Spleen (tissue), 11 donors: ENCODE data around the gene DPH3. TPM values are rescaled to one million over a fixed set of nuclear protein-coding genes. Genes with fewer than 3 reads are reported as not detected.
A peak's percentile ranks its signal among the peaks of the same experiment; 100 is the strongest.

Experiments
- DNase-seq: peaks from one replicate; pipeline ENCODE4 v3.0.0-alpha.2; 2020
- H3K27ac ChIP-seq, 8 donors: fragments of 200-600 bp; sonication (generic) in 7 of 8; 1 replicate in 4 of 8; 2 replicates in 4 of 8; pipeline versions ENCODE4 v1.5.0 to v1.8.0; 2016 to 2021; ENCODE audit warnings: inconsistent platforms in 4 of 8, mild to moderate bottlenecking in 4 of 8, moderate library complexity in 1 of 8
- H3K27me3 ChIP-seq, 7 donors: fragments of 200-600 bp; sonication (generic) in 6 of 7; replicated peaks in 1 of 7; 1 replicate in 4 of 7; 2 replicates in 3 of 7; pipeline versions ENCODE4 v1.5.0 to v1.8.0; 2016 to 2021; ENCODE audit warnings: inconsistent platforms in 3 of 7, mild to moderate bottlenecking in 1 of 7
- H3K36me3 ChIP-seq, 6 donors: fragments of 200-600 bp; sonication (generic) in 5 of 6; 1 replicate in 4 of 6; 2 replicates in 2 of 6; pipeline versions ENCODE4 v1.5.0 to v1.8.0; 2016 to 2021; ENCODE audit warnings: inconsistent platforms in 2 of 6
- H3K4me1 ChIP-seq, 6 donors: fragments of 200-600 bp; sonication (generic) in 5 of 6; 1 replicate in 3 of 6; 2 replicates in 3 of 6; pipeline versions ENCODE4 v1.5.0 to v1.8.0; 2016 to 2021; ENCODE audit warnings: inconsistent platforms in 3 of 6
- H3K4me3 ChIP-seq, 8 donors: fragments of 200-600 bp; sonication (generic) in 7 of 8; 1 replicate in 4 of 8; 2 replicates in 4 of 8; pipeline versions ENCODE4 v1.5.0 to v1.8.0; 2016 to 2021; ENCODE audit warnings: inconsistent platforms in 4 of 8, mild to moderate bottlenecking in 4 of 8, moderate library complexity in 2 of 8
- H3K9me3 ChIP-seq, 8 donors: fragments of 200-600 bp; sonication (generic) in 7 of 8; 1 replicate in 4 of 8; 2 replicates in 4 of 8; pipeline versions ENCODE4 v1.5.0 to v1.8.0; 2016 to 2021; ENCODE audit warnings: inconsistent platforms in 4 of 8
- CTCF ChIP-seq, 11 experiments: fragments of 200-600 bp in 7 of 11; fragments of 450-650 bp in 4 of 11; sonication (generic) in 4 of 11; IDR thresholded peaks in 8 of 11; conservative IDR thresholded peaks in 3 of 11; 1 replicate in 7 of 11; 2 replicates in 4 of 11; pipeline versions ENCODE4 v1.4.0 to v1.8.0; 2016 to 2021; ENCODE audit warnings: antibody characterized with exemption in 11 of 11, inconsistent platforms in 4 of 11, mild to moderate bottlenecking in 1 of 11
- POLR2A ChIP-seq, 3 donors: fragments of 450-650 bp; IDR thresholded peaks; one replicate each; pipeline ENCODE4 v1.5.1; 2017; ENCODE audit warnings: antibody characterized with exemption in 3 of 3, mild to moderate bottlenecking in 1 of 3
- POLR2AphosphoS5 ChIP-seq, 3 donors: sonication (generic); formaldehyde crosslinking; IDR thresholded peaks; one replicate each; pipeline ENCODE4 v1.5.1; 2017; ENCODE audit warnings: antibody characterized with exemption in 3 of 3
- WGBS, 5 donors: extraction: QIAGEN DNeasy Blood & Tissue Kit in 3 of 5; methylation state at CpG; one replicate each; pipeline versions ENCODE4 v1.1.5 to v1.1.7; 2013 to 2018; 5-methylcytosine and 5-hydroxymethylcytosine counted together
- intact Hi-C: fragments of 100-400 bp; cut with DNase I; formaldehyde crosslinking; loops from one replicate; pipeline ENCODE4 v1.15.0; 2023; ENCODE audit warnings: low total_unique reads
- polyA plus RNA-seq, 3 donors: library from polyadenylated mRNA; stranded (reverse); fragments of 200-250 nt; gene quantifications; one replicate each; pipeline ENCODE4 v1.2.1, GENCODE V29; 2013
- total RNA-seq, 7 donors: library from RNA; depleted of rRNA in 3 of 7; stranded (reverse); fragments of >200 nt in 3 of 7; fragmentation: NEBNext Ultra II Directional in 4 of 7; extraction: Animal tissue kit (Norgen Biotek cat#: 25700) in 4 of 7; gene quantifications; one replicate each; pipeline versions ENCODE4 v1.1.0 to v1.2.1, GENCODE V29; 2016 to 2021
- donor health status: healthy with polysubstance abuse.
- donor health status: DM: no; HTN: no; CAD: no; lungs with moderate emphysema.
- donor health status: DM: no; HTN: no; CAD: no.
- donor health status: Bipolar disorder and iron deficiency.
- donor health status: healthy.
- donor health status: DM: no; HTN: no; CAD: no.
- donor health status: DM: yes; HTN: yes; CAD: no.

Gene DPH3
- total and polyA plus RNA-seq, 10 donors, result 7.2 to 17.9 (median 14.2) TPM

GRCh38 chr3:16304061-16305010 is 39.6 kb upstream of the DPH3 start:
- Histone ChIP-seq H3K4me1 (peaks cover 23 to 98% (median 49%) of the 10 kb centered on the region in 6 donors), H3K27me3 (no peaks in the 10 kb centered on the region), H3K27ac (peak overlapping the region in 7 of 8 donors; percentile 10 to 88 (median 27)), H3K36me3 (peaks cover 0 to 82% (median 5%) of the 10 kb centered on the region in 6 donors), H3K9me3 (no peaks in the 10 kb centered on the region), H3K4me3 (no peak overlapping the region)
- DNase-seq, result no peak
- intact Hi-C loops, result no loop called here
- TF ChIP-seq CTCF (IDR thresholded peaks at IDR 0.05 in 8 of 11, conservative IDR thresholded peaks at IDR 0.05 in 3 of 11), result no peak
- TF ChIP-seq POLR2AphosphoS5 (IDR thresholded peaks at IDR 0.05), result no peak
- TF ChIP-seq POLR2A (IDR thresholded peaks at IDR 0.05), result no peak
- WGBS, 5 donors, result 86 to 93% (median 87%) methylated on average over 2 of the region's 2 CpGs

GRCh38 chr3:16303037-16303575 is 38.4 kb upstream of the DPH3 start:
- DNase-seq, result no peak
- WGBS, 5 donors, result 47 to 65% (median 58%) methylated on average over 2 of the region's 2 CpGs
- no peak for TF ChIP-seq CTCF (IDR thresholded peaks at IDR 0.05 in 8 of 11, conservative IDR thresholded peaks at IDR 0.05 in 3 of 11)
- TF ChIP-seq POLR2A (IDR thresholded peaks at IDR 0.05), result no peak
- TF ChIP-seq POLR2AphosphoS5 (IDR thresholded peaks at IDR 0.05), result no peak
- peaks cover 23 to 100% (median 49%) of the 10 kb centered on the region in 6 donors for H3K4me1 ChIP-seq
- intact Hi-C loops, result no loop called here
- peak overlapping the region; percentile 3 to 88 (median 34) for H3K27ac ChIP-seq
- H3K36me3 ChIP-seq, result peaks cover 0 to 84% (median 5%) of the 10 kb centered on the region in 6 donors
- no peaks in the 10 kb centered on the region for H3K27me3 ChIP-seq
- H3K9me3 ChIP-seq, result no peaks in the 10 kb centered on the region
- no peak overlapping the region for H3K4me3 ChIP-seq

GRCh38 chr3:16302082-16302631 is 37.4 kb upstream of the DPH3 start:
- no peak for TF ChIP-seq CTCF (IDR thresholded peaks at IDR 0.05 in 8 of 11, conservative IDR thresholded peaks at IDR 0.05 in 3 of 11)
- TF ChIP-seq POLR2A (IDR thresholded peaks at IDR 0.05), result no peak
- no peak for TF ChIP-seq POLR2AphosphoS5 (IDR thresholded peaks at IDR 0.05)
- H3K4me1 ChIP-seq, result peaks cover 23 to 100% (median 49%) of the 10 kb centered on the region in 6 donors
- peak overlapping the region in 4 of 8 donors; percentile 1 to 49 (median 8) for H3K4me3 ChIP-seq
- H3K9me3 ChIP-seq, result no peaks in the 10 kb centered on the region
- H3K36me3 ChIP-seq, result peaks cover 0 to 86% (median 5%) of the 10 kb centered on the region in 6 donors
- H3K27ac ChIP-seq, result peak overlapping the region in 7 of 8 donors; percentile 27 to 88 (median 76)
- H3K27me3 ChIP-seq, result no peaks in the 10 kb centered on the region
- intact Hi-C loops, result no loop called here
- 63 to 77% (median 69%) methylated on average over 6 of the region's 6 CpGs for WGBS, 5 donors
- DNase-seq, result no peak
